ENCODE measurements around the gene SCN5A.

- TF ChIP-seq CTCF (IDR thresholded peaks at IDR 0.05) (no peak), POLR2A (IDR thresholded peaks at IDR 0.05) (no peak)
Measured at GRCh38 chr3:38690185-38690584, 40.7 kb upstream of the SCN5A start.
